Endothelial cell of umbilical vein (primary cell): ENCODE data around the gene KIF23. TPM values are rescaled to one million over a fixed set of nuclear protein-coding genes. Genes with fewer than 3 reads are reported as not detected.

Source experiments
- BruUV-seq: library from RNA; stranded (reverse); fragments of 400-500 nt; replicated peaks from 2 replicates; lab custom pipeline; 2021; lab: Mats Ljungman, UMichigan
- CTCF ChIA-PET: fragments of 300-600, 350-600 bp; sonication (Branson Sonifier 250); formaldehyde crosslinking; loops from one replicate; lab custom pipeline; 2021; ENCODE audit warnings: antibody characterized with exemption, inconsistent platforms; lab: Charles Lee
- POLR2A ChIA-PET: fragments of 300-600, 350-600 bp; sonication (Branson Sonifier 250); formaldehyde crosslinking; loops from one replicate; lab custom pipeline; 2021; ENCODE audit warnings: antibody characterized with exemption, inconsistent platforms; lab: Charles Lee
- DNase-seq: peaks from one replicate; pipeline ENCODE4 v3.0.0-alpha.2; 2011; ENCODE audit warnings: low read depth, low spot score
- FAIRE-seq: peaks from 2 replicates; lab custom pipeline; 2011; peaks lifted over from hg19 to GRCh38; lab: Jason Lieb, UNC
- H2AFZ ChIP-seq: 2 replicates; pipeline ENCODE4 v1.6.0; 2012; ENCODE audit warnings: low read depth, low read length, control low read depth, inconsistent platforms
- H3K27ac ChIP-seq: 2 replicates; pipeline ENCODE4 v1.5.1; 2011; ENCODE audit warnings: low read depth, mild to moderate bottlenecking, control low read depth, low read length, moderate library complexity; ENCODE audit not compliant: insufficient read depth
- H3K27me3 ChIP-seq, 2 experiments: 2 replicates each; pipeline versions ENCODE4 v1.6.0 to v1.6.1; 2011; ENCODE audit warnings: low read length in 2 of 2, mixed read lengths in 1 of 2; ENCODE audit not compliant: control insufficient read depth in 2 of 2, insufficient read depth in 2 of 2
- H3K36me3 ChIP-seq, 2 experiments: 2 replicates in 1 of 2; 3 replicates in 1 of 2; pipeline ENCODE4 v1.5.1; 2011; ENCODE audit warnings: low read length in 2 of 2, mild to moderate bottlenecking in 1 of 2, moderate library complexity in 1 of 2; ENCODE audit not compliant: control insufficient read depth in 2 of 2, insufficient read depth in 2 of 2; ENCODE audit errors: extremely low read depth in 1 of 2
- H3K4me1 ChIP-seq: 3 replicates; pipeline ENCODE4 v1.5.1; 2011; ENCODE audit warnings: mild to moderate bottlenecking, low read length; ENCODE audit not compliant: control insufficient read depth, insufficient read depth; ENCODE audit errors: extremely low read depth
- H3K4me2 ChIP-seq: 2 replicates; pipeline ENCODE4 v1.6.1; 2011; ENCODE audit warnings: low read length, control low read depth, mixed read lengths; ENCODE audit not compliant: insufficient read depth
- H3K4me3 ChIP-seq, 3 experiments: fragments of 200-600 bp in 1 of 3; sonication (generic), shearing (Covaris generic) in 1 of 3; replicated peaks in 1 of 3; 2 replicates each; pipeline ENCODE4 v1.5.1; 2011 to 2016; ENCODE audit warnings: control low read depth in 3 of 3, low read length in 3 of 3, mild to moderate bottlenecking in 2 of 3, inconsistent platforms in 1 of 3, low read depth in 1 of 3, moderate library complexity in 1 of 3; ENCODE audit not compliant: insufficient read depth in 1 of 3
- H3K79me2 ChIP-seq: 2 replicates; pipeline ENCODE4 v1.6.0; 2012; ENCODE audit warnings: low read length, inconsistent platforms; ENCODE audit not compliant: control insufficient read depth, insufficient read depth
- H3K9ac ChIP-seq: replicated peaks from 2 replicates; pipeline ENCODE3; 2011; ENCODE audit warnings: low read length, control low read depth; ENCODE audit not compliant: insufficient read depth; ENCODE audit errors: extremely low read depth
- H3K9me1 ChIP-seq: replicated peaks from 3 replicates; pipeline ENCODE4 v1.6.0; 2011; ENCODE audit warnings: mild to moderate bottlenecking, low read length; ENCODE audit not compliant: control insufficient read depth, insufficient read depth; ENCODE audit errors: extremely low read depth
- H3K9me3 ChIP-seq: replicated peaks from 2 replicates; pipeline ENCODE4 v1.5.1; 2012; ENCODE audit warnings: low read length, inconsistent platforms; ENCODE audit not compliant: control insufficient read depth, insufficient read depth
- H4K20me1 ChIP-seq: replicated peaks from 2 replicates; pipeline ENCODE3; 2011; ENCODE audit warnings: mild to moderate bottlenecking, low read length; ENCODE audit not compliant: control insufficient read depth, insufficient read depth; ENCODE audit errors: extremely low read depth
- EZH2 ChIP-seq: IDR thresholded peaks from 2 replicates; pipeline ENCODE4 v1.6.1; 2012; ENCODE audit warnings: borderline replicate concordance, low read depth, mild to moderate bottlenecking, moderate library complexity, low read length, inconsistent platforms; ENCODE audit not compliant: severe bottlenecking
- FOS ChIP-seq: IDR thresholded peaks from 2 replicates; pipeline ENCODE4 v1.6.1; 2011; ENCODE audit warnings: mild to moderate bottlenecking, low read length, moderate library complexity, borderline replicate concordance; ENCODE audit not compliant: insufficient read depth
- GATA2 ChIP-seq: IDR thresholded peaks from 2 replicates; pipeline ENCODE4 v1.7.0; 2011; ENCODE audit warnings: low read depth, mild to moderate bottlenecking, moderate library complexity, mixed read lengths, low read length; ENCODE audit not compliant: insufficient read length, insufficient read depth
- JUN ChIP-seq: IDR thresholded peaks from 2 replicates; pipeline ENCODE4 v1.6.1; 2011; ENCODE audit warnings: borderline replicate concordance, low read depth; ENCODE audit not compliant: insufficient read length, insufficient read depth
- MYC ChIP-seq: IDR thresholded peaks from one replicate; pipeline ENCODE4 v1.6.1; 2011; ENCODE audit warnings: mild to moderate bottlenecking, low read depth, low read length
- POLR2A ChIP-seq: IDR thresholded peaks from 2 replicates; pipeline ENCODE4 v1.6.1; 2012; ENCODE audit warnings: low read depth, mild to moderate bottlenecking, control low read depth, low read length
- POLR2AphosphoS5 ChIP-seq: IDR thresholded peaks from 2 replicates; pipeline ENCODE4 v1.6.1; 2012; ENCODE audit warnings: low read depth, mild to moderate bottlenecking, control low read depth, low read length, moderate library complexity; ENCODE audit not compliant: insufficient read depth
- dilution Hi-C: fragments of 300-500 bp; cut with MboI; formaldehyde crosslinking; loops from one replicate; pipeline ENCODE4 v1.15.0; 2019; ENCODE audit warnings: low sequenced_read_pairs; ENCODE audit not compliant: extremely low pct_ligation_motif_present
- intact Hi-C: fragments of 100-400 bp; cut with micrococcal nuclease; formaldehyde crosslinking; loops from one replicate; pipeline ENCODE4 v1.10.0; 2022
- polyA plus RNA-seq, 4 experiments: library from polyadenylated mRNA; depleted of rRNA in 3 of 4; stranded (reverse) in 3 of 4; unstranded in 1 of 4; fragments of >200 nt; gene quantifications; 2 replicates each; pipeline versions ENCODE4 v1.2.1 to v1.2.3, GENCODE V29; 2011 to 2012; ENCODE audit warnings: missing spikeins in 1 of 4
- total RNA-seq: library from RNA; stranded (reverse); gene quantifications from 2 replicates; pipeline ENCODE4 v1.2.3, GENCODE V29; 2021
- TF ChIP-seq, protein P1 (sequence below): IDR thresholded peaks from 2 replicates; pipeline ENCODE4 v1.6.1; 2011; ENCODE audit not compliant: insufficient read depth, insufficient read length
- TF ChIP-seq, protein P2 (sequence below), 2 donors: IDR thresholded peaks; 1 replicate in 1 of 2; 2 replicates in 1 of 2; pipeline ENCODE4 v1.5.1; 2011; ENCODE audit warnings: low read length in 2 of 2, mild to moderate bottlenecking in 2 of 2, moderate library complexity in 2 of 2, control low read depth in 1 of 2, inconsistent platforms in 1 of 2, low read depth in 1 of 2; ENCODE audit not compliant: insufficient read depth in 1 of 2; ENCODE audit errors: extremely low read depth in 1 of 2

The KIF23 gene
- total and polyA plus RNA-seq, 2 donors (not counting 3 experiments of a cell fraction or from before 2014, with no cell fraction given): 25.4 to 64.7 TPM

GRCh38 chr15:69434679-69435078 is 20.5 kb downstream of the KIF23 start:
- no peaks in the 10 kb centered on the region for H4K20me1 ChIP-seq
- dilution Hi-C loops (no loop called here), intact Hi-C loops (no loop called here)
- H3K9me3 ChIP-seq: no peaks in the 10 kb centered on the region
- H3K27me3 ChIP-seq: no peaks in the 10 kb centered on the region
- FAIRE-seq (no peak), DNase-seq (no peak)
- peaks cover 20% of the 10 kb centered on the region for H3K79me2 ChIP-seq
- H3K9me1 ChIP-seq: no peaks in the 10 kb centered on the region
- POLR2A ChIA-PET: no interaction called here
- no peak overlapping the region for H3K4me3 ChIP-seq
- H3K36me3 ChIP-seq: peaks cover 6 to 34% of the 10 kb centered on the region in 2 experiments
- CTCF ChIA-PET: no interaction called here
- TF ChIP-seq EZH2 (no peak), MYC (no peak), JUN (no peak), FOS (no peak), POLR2AphosphoS5 (no peak), GATA2 (no peak), POLR2A (no peak)
- TF ChIP-seq, protein P1, sequence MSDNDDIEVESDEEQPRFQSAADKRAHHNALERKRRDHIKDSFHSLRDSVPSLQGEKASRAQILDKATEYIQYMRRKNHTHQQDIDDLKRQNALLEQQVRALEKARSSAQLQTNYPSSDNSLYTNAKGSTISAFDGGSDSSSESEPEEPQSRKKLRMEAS: no peak
- TF ChIP-seq, protein P2, sequence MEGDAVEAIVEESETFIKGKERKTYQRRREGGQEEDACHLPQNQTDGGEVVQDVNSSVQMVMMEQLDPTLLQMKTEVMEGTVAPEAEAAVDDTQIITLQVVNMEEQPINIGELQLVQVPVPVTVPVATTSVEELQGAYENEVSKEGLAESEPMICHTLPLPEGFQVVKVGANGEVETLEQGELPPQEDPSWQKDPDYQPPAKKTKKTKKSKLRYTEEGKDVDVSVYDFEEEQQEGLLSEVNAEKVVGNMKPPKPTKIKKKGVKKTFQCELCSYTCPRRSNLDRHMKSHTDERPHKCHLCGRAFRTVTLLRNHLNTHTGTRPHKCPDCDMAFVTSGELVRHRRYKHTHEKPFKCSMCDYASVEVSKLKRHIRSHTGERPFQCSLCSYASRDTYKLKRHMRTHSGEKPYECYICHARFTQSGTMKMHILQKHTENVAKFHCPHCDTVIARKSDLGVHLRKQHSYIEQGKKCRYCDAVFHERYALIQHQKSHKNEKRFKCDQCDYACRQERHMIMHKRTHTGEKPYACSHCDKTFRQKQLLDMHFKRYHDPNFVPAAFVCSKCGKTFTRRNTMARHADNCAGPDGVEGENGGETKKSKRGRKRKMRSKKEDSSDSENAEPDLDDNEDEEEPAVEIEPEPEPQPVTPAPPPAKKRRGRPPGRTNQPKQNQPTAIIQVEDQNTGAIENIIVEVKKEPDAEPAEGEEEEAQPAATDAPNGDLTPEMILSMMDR (IDR thresholded peaks at IDR 0.05; ENCODE audit: extremely low read depth in 1 of 2, insufficient read depth in 1 of 2, low read depth in 1 of 2, low read length in 2 of 2): no peak
- no peak overlapping the region for H3K27ac ChIP-seq
- no peak overlapping the region for H2AFZ ChIP-seq
- H3K9ac ChIP-seq: no peak overlapping the region
- H3K4me2 ChIP-seq: no peak overlapping the region
- BruUV-seq: no TSS peak
- no peaks in the 10 kb centered on the region for H3K4me1 ChIP-seq
